Measurements from ENCODE around the gene TREM1. TPM values are rescaled to one million over a fixed set of nuclear protein-coding genes. Genes with fewer than 3 reads are reported as not detected.
"Not testable (repeated sequence)": the region's sequence is repeated elsewhere in the genome, so short reads cannot be mapped to it uniquely, and the experiment has no call there.

The TREM1 gene
- total and polyA plus RNA-seq, 8 donors = 0.44 to 65.3 (median 1.8) TPM

DNA sequence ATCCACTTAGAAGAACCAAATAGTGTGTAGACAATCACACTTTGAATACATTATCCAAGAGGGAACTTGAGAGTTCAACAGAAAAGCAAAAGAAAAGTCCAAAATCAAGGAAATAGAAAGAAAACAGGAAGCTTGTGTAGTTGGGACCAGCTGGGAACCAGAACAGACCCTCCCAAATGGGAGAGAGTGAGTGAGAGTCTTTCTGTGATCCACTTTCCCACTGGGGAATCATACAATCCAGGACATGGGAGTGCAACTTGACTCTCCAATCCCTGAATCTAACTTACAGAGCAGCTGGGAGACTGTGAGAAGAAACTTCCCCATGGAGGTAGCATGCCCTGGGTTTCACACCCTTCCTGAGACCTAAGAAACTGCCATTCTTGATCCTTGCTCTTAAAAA lies 31.4 kb downstream of the TREM1 start:
- no peaks in the 10 kb centered on the region for H3K9me3 ChIP-seq
- peaks cover 0 to 18% of the 10 kb centered on the region in 2 donors for H3K4me1 ChIP-seq
- H3K27ac ChIP-seq = no peak overlapping the region
- ATAC-seq (no peak), DNase-seq (no peak)
- no peaks in the 10 kb centered on the region for H3K27me3 ChIP-seq
- no peaks in the 10 kb centered on the region for H3K36me3 ChIP-seq
- intact Hi-C loops (cut with DNase I) = no loop called here
- H3K4me3 ChIP-seq = no peak overlapping the region
- no peak for TF ChIP-seq CTCF (IDR thresholded peaks at IDR 0.05)

DNA sequence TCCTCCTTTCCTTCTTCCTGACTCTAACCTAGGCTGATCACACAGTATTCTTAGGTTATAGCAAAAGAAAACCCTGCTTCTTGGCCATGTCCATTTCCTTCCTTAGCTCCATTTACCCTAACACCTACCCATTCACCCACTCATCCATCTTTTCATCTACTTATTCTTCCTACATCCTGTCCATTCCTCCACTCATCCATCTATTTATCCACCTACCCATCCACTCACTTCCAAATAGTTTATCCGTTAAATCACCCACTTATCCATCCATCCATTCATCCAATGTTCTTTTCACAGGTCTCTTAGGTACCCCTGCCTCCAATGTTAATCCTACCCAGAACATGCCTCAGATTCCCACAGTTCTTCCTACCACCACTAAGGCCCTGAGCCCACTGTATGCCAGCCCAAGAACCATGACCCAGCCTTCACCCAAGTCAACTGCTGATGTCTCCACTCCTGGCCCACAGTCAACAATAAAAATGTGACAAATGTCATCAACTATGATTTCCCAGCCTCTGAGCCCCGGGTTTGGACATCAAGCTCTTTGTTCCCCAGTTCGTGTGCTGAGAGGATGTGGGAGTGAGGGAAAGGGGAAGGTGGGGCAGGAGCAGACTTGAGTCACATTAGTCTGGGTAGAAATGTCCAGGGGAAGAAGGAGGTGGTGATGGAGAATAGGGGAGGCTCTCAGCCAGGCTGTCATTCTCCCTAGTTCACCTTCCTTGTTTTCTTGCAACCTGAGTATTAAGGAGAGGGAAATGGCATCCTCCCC lies 33.9 kb downstream of the TREM1 start:
- DNase-seq (no peak), ATAC-seq (no peak)
- intact Hi-C loops (cut with DNase I) = no loop called here
- Histone ChIP-seq H3K4me1 (peaks cover 0 to 14% of the 10 kb centered on the region in 2 donors), H3K36me3 (no peaks in the 10 kb centered on the region), H3K9me3 (no peaks in the 10 kb centered on the region), H3K27me3 (no peaks in the 10 kb centered on the region), H3K4me3 (no peak overlapping the region), H3K27ac (no peak overlapping the region)
- TF ChIP-seq CTCF (IDR thresholded peaks at IDR 0.05) = no peak

DNA sequence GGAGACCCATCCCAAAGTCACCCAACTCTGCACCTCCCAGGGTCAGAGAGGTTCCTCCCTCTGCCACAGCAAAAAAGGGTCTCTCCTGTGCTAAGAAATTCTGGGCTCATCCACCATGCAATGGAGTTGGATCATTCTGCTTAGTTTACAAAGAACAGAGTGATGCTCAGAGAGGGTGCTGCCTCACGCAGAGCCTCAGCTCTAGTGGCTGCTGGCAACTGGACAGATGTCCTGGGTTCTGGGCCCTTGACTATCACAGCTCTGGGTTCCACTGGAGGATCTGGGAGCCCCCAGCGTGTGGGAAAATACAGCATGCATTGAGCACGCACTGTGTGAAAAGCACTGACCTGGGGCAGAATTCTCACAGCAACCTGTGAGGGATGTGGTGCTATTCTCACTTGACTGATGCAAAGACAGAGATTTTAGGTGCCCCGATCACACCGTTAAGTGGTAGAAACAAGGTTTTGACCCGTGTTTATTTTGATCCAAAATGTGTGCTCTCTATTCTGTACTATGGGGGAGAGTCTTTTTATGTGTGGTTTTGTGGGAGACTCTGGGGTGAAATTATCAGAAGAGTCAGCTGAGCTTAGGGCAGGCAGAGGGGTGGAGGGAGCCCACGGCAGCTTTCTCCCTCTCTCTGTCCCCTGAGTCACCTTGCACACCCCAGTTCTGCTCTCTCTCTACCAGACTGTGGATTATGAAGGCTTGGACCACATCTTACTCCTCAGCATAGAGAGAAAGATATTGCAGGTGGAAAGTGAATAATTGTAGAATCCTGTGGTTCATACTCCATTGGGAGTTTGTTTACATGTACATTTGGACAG lies 38.4 kb downstream of the TREM1 start:
- ATAC-seq (no peak), DNase-seq (no peak)
- Histone ChIP-seq H3K4me1 (no peaks in the 10 kb centered on the region), H3K4me3 (no peak overlapping the region), H3K36me3 (no peaks in the 10 kb centered on the region), H3K9me3 (no peaks in the 10 kb centered on the region), H3K27me3 (no peaks in the 10 kb centered on the region), H3K27ac (no peak overlapping the region)
- no peak for TF ChIP-seq CTCF (IDR thresholded peaks at IDR 0.05)
- intact Hi-C loops (cut with DNase I) = no loop called here

GRCh38 chr6:41247288-41247865 lies 39.1 kb downstream of the TREM1 start:
- no peak for DNase-seq
- H3K4me3 ChIP-seq = no peak overlapping the region
- intact Hi-C loops (cut with DNase I) = no loop called here
- H3K36me3 ChIP-seq = no peaks in the 10 kb centered on the region
- no peaks in the 10 kb centered on the region for H3K9me3 ChIP-seq
- no peaks in the 10 kb centered on the region for H3K27me3 ChIP-seq
- ATAC-seq = no peak
- no peak for TF ChIP-seq CTCF (IDR thresholded peaks at IDR 0.05)
- no peak overlapping the region for H3K27ac ChIP-seq
- no peaks in the 10 kb centered on the region for H3K4me1 ChIP-seq

- ATAC-seq; H3K27me3 ChIP-seq; H3K4me3 ChIP-seq; H3K4me1 ChIP-seq; H3K36me3 ChIP-seq; intact Hi-C loops (cut with DNase I); H3K27ac ChIP-seq; DNase-seq; H3K9me3 ChIP-seq: not testable (repeated sequence)
These were observed 40.0 kb downstream of the TREM1 start for GRCh38 chr6:41246529-41246928.
